CD4-positive, alpha-beta memory T cell (primary cell): ENCODE results near the gene BABAM2. TPM values are rescaled to one million over a fixed set of nuclear protein-coding genes. Genes with fewer than 3 reads are reported as not detected.
A peak's percentile ranks its signal among the peaks of the same experiment; 100 is the strongest.

ENCODE experiments used
- CTCF ChIA-PET: fragments of 350-600 bp; sonication (Branson Sonifier 250); formaldehyde crosslinking; loops from one replicate; lab custom pipeline; 2021; ENCODE audit warnings: inconsistent platforms; ENCODE audit not compliant: partially characterized antibody; lab: Charles Lee
- POLR2A ChIA-PET: fragments of 350-600 bp; sonication (Branson Sonifier 250); formaldehyde crosslinking; loops from one replicate; lab custom pipeline; 2021; ENCODE audit not compliant: partially characterized antibody; lab: Charles Lee
- DNase-seq, 5 donors: peaks; one replicate each; pipeline versions ENCODE4 v3.0.0 to v3.0.0-alpha.2; 2020 to 2022; ENCODE audit warnings: mixed read lengths in 1 of 5
- H3K27ac ChIP-seq: one replicate; pipeline ENCODE4 v1.7.0; 2013; ENCODE audit warnings: low read depth, low read length
- H3K27me3 ChIP-seq: 2 replicates; pipeline ENCODE4 v1.7.0; 2013; ENCODE audit warnings: mild to moderate bottlenecking, low read length, moderate library complexity; ENCODE audit not compliant: insufficient read depth
- H3K36me3 ChIP-seq: 2 replicates; pipeline ENCODE4 v1.7.0; 2013; ENCODE audit warnings: mild to moderate bottlenecking, low read length, moderate library complexity; ENCODE audit not compliant: insufficient read depth
- H3K4me1 ChIP-seq: 2 replicates; pipeline ENCODE4 v1.7.0; 2013; ENCODE audit warnings: mild to moderate bottlenecking, low read length, moderate library complexity; ENCODE audit not compliant: insufficient read depth
- H3K4me3 ChIP-seq, 2 donors: one replicate each; pipeline ENCODE4 v1.7.0; 2013; ENCODE audit warnings: low read length in 2 of 2, mild to moderate bottlenecking in 1 of 2
- H3K9me3 ChIP-seq, 2 donors: one replicate each; pipeline ENCODE4 v1.7.0; 2013; ENCODE audit warnings: low read length in 2 of 2, control low read depth in 1 of 2; ENCODE audit not compliant: control insufficient read depth in 1 of 2
- H3K27ac Mint-ChIP-seq, 7 donors: one replicate each; pipeline ENCODE4 v1.8.0; 2020 to 2021; ENCODE audit warnings: mixed read lengths in 7 of 7, mild to moderate bottlenecking in 6 of 7, inconsistent platforms in 3 of 7, moderate library complexity in 3 of 7
- H3K27me3 Mint-ChIP-seq, 2 donors: one replicate each; pipeline ENCODE4 v1.8.0; 2020 to 2021; ENCODE audit warnings: mixed read lengths in 2 of 2
- H3K36me3 Mint-ChIP-seq, 2 donors: one replicate each; pipeline ENCODE4 v1.8.0; 2020 to 2021; ENCODE audit warnings: mixed read lengths in 2 of 2, inconsistent platforms in 1 of 2, mild to moderate bottlenecking in 1 of 2
- H3K4me1 Mint-ChIP-seq, 4 donors: one replicate each; pipeline ENCODE4 v1.8.0; 2020 to 2021; ENCODE audit warnings: mixed read lengths in 4 of 4, mild to moderate bottlenecking in 1 of 4
- H3K4me3 Mint-ChIP-seq, 8 donors: one replicate each; pipeline ENCODE4 v1.8.0; 2020 to 2021; ENCODE audit warnings: mixed read lengths in 8 of 8, mild to moderate bottlenecking in 7 of 8, moderate library complexity in 6 of 8, inconsistent platforms in 3 of 8
- H3K9me3 Mint-ChIP-seq, 8 donors: one replicate each; pipeline ENCODE4 v1.8.0; 2020 to 2021; ENCODE audit warnings: mixed read lengths in 8 of 8, mild to moderate bottlenecking in 5 of 8, inconsistent platforms in 3 of 8, moderate library complexity in 1 of 8
- intact Hi-C: fragments of 100-400 bp; cut with micrococcal nuclease; formaldehyde crosslinking; loops from one replicate; pipeline ENCODE4 v1.15.1; 2023
- polyA plus RNA-seq, 2 donors: library from polyadenylated mRNA; unstranded; fragments of 300-500 nt; fragmentation: Illumina TruSeq; gene quantifications; one replicate each; pipeline ENCODE4 v1.2.3, GENCODE V29; 2021
- total RNA-seq, 2 experiments: library from RNA; stranded (reverse); gene quantifications; one replicate each; pipeline ENCODE4 v1.2.3, GENCODE V29; 2021

Gene BABAM2
- total and polyA plus RNA-seq, 4 experiments from 2014 or later = 37.3 to 60.1 (median 48.2) TPM

GRCh38 chr2:27984153-27984552, 93.6 kb downstream of the BABAM2 start:
- intact Hi-C loops = no loop called here
- no peaks in the 10 kb centered on the region for H3K27me3 ChIP-seq
- H3K27me3 Mint-ChIP-seq = no peaks in the 10 kb centered on the region
- ChIA-PET CTCF (no interaction called here), POLR2A (interaction anchor here (0.6 kb wide), 1 partner anchor 60 kb away, joined by 3 read pairs; no protein-coding TSS in a partner anchor)
- no peak overlapping the region for H3K4me3 ChIP-seq
- peaks cover 0 to 12% (median 0%) of the 10 kb centered on the region in 8 donors for H3K9me3 Mint-ChIP-seq
- no peaks in the 10 kb centered on the region for H3K36me3 ChIP-seq
- peaks cover 0 to 5% of the 10 kb centered on the region in 2 donors for H3K36me3 Mint-ChIP-seq
- DNase-seq = no peak
- H3K27ac ChIP-seq = no peak overlapping the region
- peaks cover 20% of the 10 kb centered on the region for H3K4me1 ChIP-seq
- H3K4me1 Mint-ChIP-seq = peaks cover 25 to 44% (median 34%) of the 10 kb centered on the region in 4 donors
- H3K27ac Mint-ChIP-seq = no peak overlapping the region
- no peak overlapping the region for H3K4me3 Mint-ChIP-seq
- no peaks in the 10 kb centered on the region for H3K9me3 ChIP-seq

GRCh38 chr2:27988306-27988705, 97.8 kb downstream of the BABAM2 start:
- Mint-ChIP-seq H3K27ac (peak overlapping the region; percentile 8 to 90 (median 61)), H3K36me3 (peaks cover 3 to 28% of the 10 kb centered on the region in 2 donors), H3K4me3 (peak overlapping the region in 7 of 8 donors; percentile 2 to 83 (median 54)), H3K4me1 (peaks cover 24 to 44% (median 37%) of the 10 kb centered on the region in 4 donors), H3K27me3 (no peaks in the 10 kb centered on the region), H3K9me3 (peaks cover 0 to 9% (median 0%) of the 10 kb centered on the region in 8 donors)
- ChIA-PET POLR2A (interaction anchor here (0.9 kb wide), 1 partner anchor 26 kb away, joined by 3 read pairs; no protein-coding TSS in a partner anchor), CTCF (no interaction called here)
- Histone ChIP-seq H3K4me1 (peaks cover 20% of the 10 kb centered on the region), H3K27ac (no peak overlapping the region), H3K9me3 (no peaks in the 10 kb centered on the region), H3K4me3 (no peak overlapping the region), H3K27me3 (no peaks in the 10 kb centered on the region), H3K36me3 (no peaks in the 10 kb centered on the region)
- intact Hi-C loops = no loop called here
- DNase-seq = no peak

DNA sequence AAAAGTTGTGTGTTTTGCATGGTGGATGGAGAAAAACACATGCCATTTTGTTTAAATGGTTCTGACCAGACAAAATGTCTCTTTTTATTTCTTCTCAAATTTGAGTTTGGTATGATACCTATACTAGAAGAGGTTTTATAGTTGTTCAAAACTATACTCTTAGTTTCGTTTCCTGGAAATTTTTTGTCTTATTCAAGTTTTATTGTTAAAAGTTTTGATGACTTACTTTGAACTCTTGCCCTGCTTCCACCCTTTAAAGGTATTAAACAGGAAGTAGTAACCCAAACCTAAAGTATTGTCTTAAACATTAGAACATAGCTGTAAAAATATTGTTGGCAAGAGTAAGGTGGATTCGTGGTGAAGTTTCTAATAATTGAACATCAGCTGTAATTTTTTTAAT, 98.2 kb downstream of the BABAM2 start:
- Mint-ChIP-seq H3K9me3 (peaks cover 0 to 5% (median 0%) of the 10 kb centered on the region in 8 donors), H3K4me1 (peaks cover 24 to 44% (median 37%) of the 10 kb centered on the region in 4 donors), H3K36me3 (peaks cover 3 to 28% of the 10 kb centered on the region in 2 donors), H3K27ac (peak overlapping the region in 6 of 7 donors; percentile 8 to 90 (median 62)), H3K27me3 (no peaks in the 10 kb centered on the region), H3K4me3 (peak overlapping the region in 7 of 8 donors; percentile 2 to 83 (median 54))
- Histone ChIP-seq H3K4me1 (peaks cover 20% of the 10 kb centered on the region), H3K27me3 (no peaks in the 10 kb centered on the region), H3K9me3 (no peaks in the 10 kb centered on the region), H3K27ac (no peak overlapping the region), H3K4me3 (no peak overlapping the region), H3K36me3 (no peaks in the 10 kb centered on the region)
- intact Hi-C loops = no loop called here
- DNase-seq = peak in 4 of 5 donors; percentile 4 to 21 (median 13)
- ChIA-PET POLR2A (interaction anchor here (0.9 kb wide), 1 partner anchor 26 kb away, joined by 3 read pairs; no protein-coding TSS in a partner anchor), CTCF (interaction anchor here (1.5 kb wide), 1 partner anchor 11 kb away, joined by 3 read pairs; no protein-coding TSS in a partner anchor)

DNA sequence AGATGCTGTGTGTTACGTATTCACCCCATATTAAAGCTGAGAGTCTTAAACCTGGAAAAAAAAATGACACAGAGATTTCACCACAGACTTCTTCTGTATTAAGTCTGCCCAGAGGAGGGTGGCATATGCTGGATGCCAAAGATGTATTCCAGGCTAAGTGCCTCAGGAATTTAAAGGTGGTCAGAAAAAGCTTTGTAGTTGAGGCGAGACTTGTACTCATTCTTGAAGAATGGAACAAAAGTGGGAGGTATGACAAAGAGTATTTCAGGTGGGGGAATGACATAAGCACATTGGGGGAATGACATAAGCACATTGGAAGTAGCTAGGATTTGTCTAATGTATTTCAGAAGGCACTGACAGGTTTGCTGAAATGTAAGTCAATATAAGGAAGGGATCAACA, 98.6 kb downstream of the BABAM2 start:
- CTCF ChIA-PET = interaction anchor here (1.5 kb wide), 1 partner anchor 11 kb away, joined by 3 read pairs; no protein-coding TSS in a partner anchor
- Histone ChIP-seq H3K27ac (no peak overlapping the region), H3K4me3 (no peak overlapping the region), H3K27me3 (no peaks in the 10 kb centered on the region), H3K36me3 (no peaks in the 10 kb centered on the region), H3K9me3 (no peaks in the 10 kb centered on the region), H3K4me1 (peaks cover 20% of the 10 kb centered on the region)
- peaks cover 24 to 44% (median 37%) of the 10 kb centered on the region in 4 donors for H3K4me1 Mint-ChIP-seq
- intact Hi-C loops = no loop called here
- no peaks in the 10 kb centered on the region for H3K27me3 Mint-ChIP-seq
- POLR2A ChIA-PET = interaction anchor here (0.9 kb wide), 1 partner anchor 27 kb away, joined by 3 read pairs; no protein-coding TSS in a partner anchor
- DNase-seq = no peak
- peaks cover 3 to 31% of the 10 kb centered on the region in 2 donors for H3K36me3 Mint-ChIP-seq
- H3K27ac Mint-ChIP-seq = peak overlapping the region in 6 of 7 donors; percentile 8 to 79 (median 48)
- H3K9me3 Mint-ChIP-seq = peaks cover 0 to under 1% (median 0%) of the 10 kb centered on the region in 8 donors
- H3K4me3 Mint-ChIP-seq = peak overlapping the region in 4 of 8 donors; percentile 1 to 63 (median 9)

GRCh38 chr2:27990030-27990590, 99.6 kb downstream of the BABAM2 start:
- H3K4me1 ChIP-seq = peaks cover 20% of the 10 kb centered on the region
- Mint-ChIP-seq H3K4me1 (peaks cover 24 to 44% (median 36%) of the 10 kb centered on the region in 4 donors), H3K9me3 (peaks cover 0 to 2% (median 0%) of the 10 kb centered on the region in 8 donors), H3K27me3 (no peaks in the 10 kb centered on the region), H3K27ac (no peak overlapping the region), H3K4me3 (no peak overlapping the region), H3K36me3 (peaks cover 9 to 38% of the 10 kb centered on the region in 2 donors)
- H3K4me3 ChIP-seq = no peak overlapping the region
- POLR2A ChIA-PET = no interaction called here
- CTCF ChIA-PET = interaction anchor here (1.5 kb wide), 1 partner anchor 12 kb away, joined by 3 read pairs; no protein-coding TSS in a partner anchor
- H3K27ac ChIP-seq = no peak overlapping the region
- no peak for DNase-seq
- intact Hi-C loops = no loop called here
- H3K27me3 ChIP-seq = no peaks in the 10 kb centered on the region
- H3K9me3 ChIP-seq = no peaks in the 10 kb centered on the region
- H3K36me3 ChIP-seq = no peaks in the 10 kb centered on the region

DNA sequence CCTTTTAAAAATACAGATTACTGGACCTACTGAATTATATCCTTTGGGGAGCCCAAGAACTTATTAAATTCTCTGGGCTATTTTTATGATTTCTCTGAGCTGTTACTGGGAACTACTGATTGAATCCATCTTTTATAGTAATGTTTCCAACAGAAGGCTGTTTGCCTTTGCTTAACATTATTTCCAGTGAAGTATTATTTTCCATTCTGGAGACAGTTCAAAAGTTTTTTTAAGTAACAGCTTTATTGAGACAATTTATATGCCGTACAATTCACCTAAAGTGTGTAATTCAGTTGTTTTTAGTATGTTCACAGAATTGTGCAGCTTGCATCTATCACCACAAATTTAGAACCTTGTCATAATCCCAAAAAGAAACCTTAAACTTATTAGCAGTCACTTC, 100.6 kb downstream of the BABAM2 start:
- no peak overlapping the region for H3K27ac ChIP-seq
- H3K36me3 ChIP-seq = no peaks in the 10 kb centered on the region
- peaks cover 20% of the 10 kb centered on the region for H3K4me1 ChIP-seq
- no peaks in the 10 kb centered on the region for H3K27me3 ChIP-seq
- H3K9me3 ChIP-seq = no peaks in the 10 kb centered on the region
- Mint-ChIP-seq H3K4me1 (peaks cover 23 to 39% (median 33%) of the 10 kb centered on the region in 4 donors), H3K27ac (peak overlapping the region in 1 of 7 donors; percentile 30), H3K9me3 (peaks cover 0 to 3% (median 0%) of the 10 kb centered on the region in 8 donors), H3K4me3 (no peak overlapping the region), H3K27me3 (no peaks in the 10 kb centered on the region), H3K36me3 (peaks cover 16 to 45% of the 10 kb centered on the region in 2 donors)
- POLR2A ChIA-PET = no interaction called here
- intact Hi-C loops = no loop called here
- no peak for DNase-seq
- CTCF ChIA-PET = no interaction called here
- no peak overlapping the region for H3K4me3 ChIP-seq

GRCh38 chr2:27992787-27993401, 102.4 kb downstream of the BABAM2 start:
- Mint-ChIP-seq H3K36me3 (peaks cover 17 to 51% of the 10 kb centered on the region in 2 donors), H3K27ac (peak overlapping the region in 1 of 7 donors; percentile 25), H3K27me3 (no peaks in the 10 kb centered on the region), H3K9me3 (peaks cover 0 to 3% (median 0%) of the 10 kb centered on the region in 8 donors), H3K4me3 (no peak overlapping the region), H3K4me1 (peaks cover 21 to 28% (median 24%) of the 10 kb centered on the region in 4 donors)
- CTCF ChIA-PET = no interaction called here
- H3K4me3 ChIP-seq = no peak overlapping the region
- POLR2A ChIA-PET = no interaction called here
- intact Hi-C loops = no loop called here
- H3K36me3 ChIP-seq = no peaks in the 10 kb centered on the region
- peaks cover 18% of the 10 kb centered on the region for H3K4me1 ChIP-seq
- no peaks in the 10 kb centered on the region for H3K27me3 ChIP-seq
- no peaks in the 10 kb centered on the region for H3K9me3 ChIP-seq
- no peak for DNase-seq
- H3K27ac ChIP-seq = no peak overlapping the region
